Lower leg skin (tissue), 3 donors: ENCODE data around the gene EGFL8.

Source experiments
- POLR2A ChIP-seq, 2 donors: fragments of 450-650 bp; IDR thresholded peaks; one replicate each; pipeline ENCODE4 v1.6.1; 2016 to 2017; ENCODE audit warnings: antibody characterized with exemption in 2 of 2, mild to moderate bottlenecking in 1 of 2, moderate library complexity in 1 of 2
- TF ChIP-seq, protein P1 (sequence below), 3 donors: fragments of 450-650 bp; IDR thresholded peaks; one replicate each; pipeline ENCODE4 v1.5.1; 2016; ENCODE audit warnings: antibody characterized with exemption in 3 of 3, mild to moderate bottlenecking in 3 of 3, moderate library complexity in 2 of 3

GRCh38 chr6:32127717-32128592 lies 36.4 kb upstream of the EGFL8 start, which contains the start of gene ATF6B:
- TF ChIP-seq, protein P1, sequence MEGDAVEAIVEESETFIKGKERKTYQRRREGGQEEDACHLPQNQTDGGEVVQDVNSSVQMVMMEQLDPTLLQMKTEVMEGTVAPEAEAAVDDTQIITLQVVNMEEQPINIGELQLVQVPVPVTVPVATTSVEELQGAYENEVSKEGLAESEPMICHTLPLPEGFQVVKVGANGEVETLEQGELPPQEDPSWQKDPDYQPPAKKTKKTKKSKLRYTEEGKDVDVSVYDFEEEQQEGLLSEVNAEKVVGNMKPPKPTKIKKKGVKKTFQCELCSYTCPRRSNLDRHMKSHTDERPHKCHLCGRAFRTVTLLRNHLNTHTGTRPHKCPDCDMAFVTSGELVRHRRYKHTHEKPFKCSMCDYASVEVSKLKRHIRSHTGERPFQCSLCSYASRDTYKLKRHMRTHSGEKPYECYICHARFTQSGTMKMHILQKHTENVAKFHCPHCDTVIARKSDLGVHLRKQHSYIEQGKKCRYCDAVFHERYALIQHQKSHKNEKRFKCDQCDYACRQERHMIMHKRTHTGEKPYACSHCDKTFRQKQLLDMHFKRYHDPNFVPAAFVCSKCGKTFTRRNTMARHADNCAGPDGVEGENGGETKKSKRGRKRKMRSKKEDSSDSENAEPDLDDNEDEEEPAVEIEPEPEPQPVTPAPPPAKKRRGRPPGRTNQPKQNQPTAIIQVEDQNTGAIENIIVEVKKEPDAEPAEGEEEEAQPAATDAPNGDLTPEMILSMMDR (IDR thresholded peaks at IDR 0.05), result no peak
- no peak for TF ChIP-seq POLR2A (IDR thresholded peaks at IDR 0.05)
